A549 treated with dexamethasone at 1 μM for 4 hours (cell line): ENCODE measurements around the gene PABPC5. TPM values are rescaled to one million over a fixed set of nuclear protein-coding genes. Genes with fewer than 3 reads are reported as not detected.

Source experiments
- total RNA-seq: library from RNA; stranded (reverse); fragments of 200-300 nt; extraction: Qiagen RNA extraction; gene quantifications from 5 replicates; pipeline ENCODE4 v1.2.3, GENCODE V29; 2022

Gene PABPC5
- not detected in 5 replicates for total RNA-seq

DNA sequence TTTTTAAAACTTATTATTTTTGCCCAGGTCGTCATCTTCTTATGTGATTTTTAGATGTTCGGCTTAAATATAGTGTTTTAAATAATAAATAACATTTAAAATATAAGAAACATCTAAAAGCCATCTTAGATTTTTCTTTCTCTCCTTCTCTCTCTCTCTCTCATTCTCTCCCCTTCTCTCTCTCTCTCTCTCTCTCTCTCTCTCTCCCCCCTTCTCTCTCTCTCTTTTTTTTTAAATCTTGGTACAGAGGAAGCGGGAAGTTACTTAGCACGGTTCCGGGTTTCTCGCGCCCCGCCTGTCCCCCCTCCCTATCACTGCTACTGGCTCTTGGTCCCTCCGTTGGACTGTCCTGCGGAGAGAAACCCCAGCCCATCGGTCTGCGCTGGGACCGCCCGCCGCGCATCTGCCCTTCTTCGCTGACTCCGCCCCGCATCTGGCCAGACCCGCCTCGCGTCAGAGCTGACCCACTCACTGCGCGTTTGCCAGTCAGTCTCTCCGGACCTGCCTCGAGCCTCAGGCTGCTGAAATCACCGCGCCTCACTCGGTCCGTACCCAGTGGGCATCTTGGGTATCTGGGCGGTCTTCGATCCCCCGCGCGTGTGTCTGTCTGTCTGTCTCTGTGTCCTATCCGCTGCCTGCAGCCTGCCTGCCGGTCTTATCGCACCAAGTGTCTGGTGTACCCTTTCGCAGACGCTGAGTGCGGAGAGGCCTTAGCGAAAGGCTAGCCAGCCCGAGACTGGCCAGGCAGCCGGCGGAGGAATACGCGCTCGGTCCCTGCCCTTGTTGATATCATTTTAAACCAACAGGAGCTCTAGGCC, at the start of gene PABPC5:
TSS of gene PABPC5 (plus strand) at position 489 of the 818 bp plus-strand sequence. CDS start 739 bp downstream, outside the sequence.

